Chondrocyte (in vitro differentiated cells): ENCODE data around the gene ZNF853. TPM values are rescaled to one million over a fixed set of nuclear protein-coding genes. Genes with fewer than 3 reads are reported as not detected.

Experiments
- DNase-seq: peaks from one replicate; pipeline ENCODE4 v3.0.0; 2021; ENCODE audit warnings: mixed read lengths, low spot score
- H3K27ac Mint-ChIP-seq: one replicate; pipeline ENCODE4 v1.8.0; 2021; ENCODE audit warnings: mild to moderate bottlenecking, moderate library complexity, mixed read lengths; ENCODE audit not compliant: unreplicated experiment
- H3K27me3 Mint-ChIP-seq: 2 replicates; pipeline ENCODE4 v1.8.0; 2021; ENCODE audit warnings: low read depth, mixed read lengths
- H3K36me3 Mint-ChIP-seq: 2 replicates; pipeline ENCODE4 v1.8.0; 2021; ENCODE audit warnings: low read depth, mixed read lengths
- H3K4me1 Mint-ChIP-seq: 2 replicates; pipeline ENCODE4 v1.8.0; 2021; ENCODE audit warnings: low read depth, mild to moderate bottlenecking, mixed read lengths
- H3K4me3 Mint-ChIP-seq: one replicate; pipeline ENCODE4 v1.8.0; 2021; ENCODE audit warnings: mild to moderate bottlenecking, moderate library complexity, mixed read lengths; ENCODE audit not compliant: unreplicated experiment
- H3K9me3 Mint-ChIP-seq: 2 replicates; pipeline ENCODE4 v1.8.0; 2021; ENCODE audit warnings: low read depth, mixed read lengths
- CTCF ChIP-seq: fragments of 200-600 bp; sonication (generic); IDR thresholded peaks from 2 replicates; pipeline ENCODE4 v1.5.0; 2021; ENCODE audit warnings: antibody characterized with exemption, mild to moderate bottlenecking, moderate library complexity
- total RNA-seq: library from RNA; stranded (reverse); gene quantifications from 3 replicates; pipeline ENCODE4 v1.2.1, GENCODE V29; 2021

The ZNF853 gene
- total RNA-seq, 1 donor from 2014 or later = 16.2 TPM

- no peaks in the 10 kb centered on the region for H3K4me1 Mint-ChIP-seq
- no peak for DNase-seq
- no peak overlapping the region for H3K4me3 Mint-ChIP-seq
- no peak for TF ChIP-seq CTCF
- no peak overlapping the region for H3K27ac Mint-ChIP-seq
- peaks cover 3% of the 10 kb centered on the region for H3K36me3 Mint-ChIP-seq
- H3K27me3 Mint-ChIP-seq = no peaks in the 10 kb centered on the region
- H3K9me3 Mint-ChIP-seq = no peaks in the 10 kb centered on the region
These were observed 7.3 kb upstream of the ZNF853 start for GRCh38 chr7:6608081-6608480.

DNA sequence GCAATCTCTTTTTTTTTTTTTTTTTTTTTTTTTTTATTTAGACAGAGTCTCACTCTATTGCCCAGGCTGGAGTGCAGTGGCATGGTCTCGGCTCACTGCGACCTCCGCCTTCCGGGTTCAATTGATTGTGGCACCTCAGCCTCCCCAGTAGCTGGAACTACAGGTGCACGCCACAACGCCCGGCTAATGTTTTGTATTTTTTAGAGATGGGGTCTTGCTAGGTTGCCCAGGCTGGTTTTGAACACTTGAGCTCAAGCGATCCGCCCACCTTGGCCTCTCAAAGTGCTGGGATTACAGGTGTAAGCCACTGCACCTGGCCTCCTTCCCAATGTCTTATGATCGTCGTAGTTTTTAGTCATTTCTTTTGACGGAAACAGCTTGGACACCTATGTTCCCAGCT, 6.6 kb upstream of the ZNF853 start:
- DNase-seq = no peak
- H3K27ac Mint-ChIP-seq = no peak overlapping the region
- no peak for TF ChIP-seq CTCF

GRCh38 chr7:6612819-6613218, 2.6 kb upstream of the ZNF853 start:
- H3K4me3 Mint-ChIP-seq = no peak overlapping the region
- H3K27me3 Mint-ChIP-seq = no peaks in the 10 kb centered on the region
- DNase-seq = no peak
- peaks cover 9% of the 10 kb centered on the region for H3K4me1 Mint-ChIP-seq
- peaks cover 3% of the 10 kb centered on the region for H3K36me3 Mint-ChIP-seq
- no peak overlapping the region for H3K27ac Mint-ChIP-seq
- no peak for TF ChIP-seq CTCF
- H3K9me3 Mint-ChIP-seq = no peaks in the 10 kb centered on the region

More for the DNA sequence above, 6.6 kb upstream of the ZNF853 start:
- Mint-ChIP-seq H3K4me3 (no peak overlapping the region), H3K9me3 (no peaks in the 10 kb centered on the region), H3K4me1 (no peaks in the 10 kb centered on the region), H3K27me3 (no peaks in the 10 kb centered on the region), H3K36me3 (peaks cover 3% of the 10 kb centered on the region)

DNA sequence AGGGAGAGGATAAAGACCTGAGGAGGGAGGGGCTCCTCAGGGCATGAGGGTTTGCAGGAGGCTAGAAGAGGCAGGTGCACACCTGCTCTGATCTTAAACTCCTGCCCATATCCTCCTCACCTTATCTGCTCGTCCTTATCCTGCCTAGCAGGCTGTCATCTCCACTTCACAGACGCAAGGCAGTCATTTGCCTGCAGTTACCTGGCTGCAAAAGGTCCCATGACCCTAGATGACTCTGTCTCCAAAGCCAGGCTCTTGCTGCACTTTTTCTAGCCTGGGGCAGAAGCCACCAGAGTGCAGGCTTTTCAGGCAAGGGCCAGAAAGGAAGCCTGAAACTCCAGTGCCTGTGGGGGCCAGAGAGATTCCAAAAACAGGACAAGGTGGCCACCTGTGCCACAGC, 1.7 kb upstream of the ZNF853 start:
- Mint-ChIP-seq H3K27me3 (no peaks in the 10 kb centered on the region), H3K4me1 (peaks cover 9% of the 10 kb centered on the region), H3K4me3 (no peak overlapping the region), H3K9me3 (no peaks in the 10 kb centered on the region), H3K36me3 (peaks cover 3% of the 10 kb centered on the region), H3K27ac (no peak overlapping the region)
- DNase-seq = no peak
- TF ChIP-seq CTCF = no peak

DNA sequence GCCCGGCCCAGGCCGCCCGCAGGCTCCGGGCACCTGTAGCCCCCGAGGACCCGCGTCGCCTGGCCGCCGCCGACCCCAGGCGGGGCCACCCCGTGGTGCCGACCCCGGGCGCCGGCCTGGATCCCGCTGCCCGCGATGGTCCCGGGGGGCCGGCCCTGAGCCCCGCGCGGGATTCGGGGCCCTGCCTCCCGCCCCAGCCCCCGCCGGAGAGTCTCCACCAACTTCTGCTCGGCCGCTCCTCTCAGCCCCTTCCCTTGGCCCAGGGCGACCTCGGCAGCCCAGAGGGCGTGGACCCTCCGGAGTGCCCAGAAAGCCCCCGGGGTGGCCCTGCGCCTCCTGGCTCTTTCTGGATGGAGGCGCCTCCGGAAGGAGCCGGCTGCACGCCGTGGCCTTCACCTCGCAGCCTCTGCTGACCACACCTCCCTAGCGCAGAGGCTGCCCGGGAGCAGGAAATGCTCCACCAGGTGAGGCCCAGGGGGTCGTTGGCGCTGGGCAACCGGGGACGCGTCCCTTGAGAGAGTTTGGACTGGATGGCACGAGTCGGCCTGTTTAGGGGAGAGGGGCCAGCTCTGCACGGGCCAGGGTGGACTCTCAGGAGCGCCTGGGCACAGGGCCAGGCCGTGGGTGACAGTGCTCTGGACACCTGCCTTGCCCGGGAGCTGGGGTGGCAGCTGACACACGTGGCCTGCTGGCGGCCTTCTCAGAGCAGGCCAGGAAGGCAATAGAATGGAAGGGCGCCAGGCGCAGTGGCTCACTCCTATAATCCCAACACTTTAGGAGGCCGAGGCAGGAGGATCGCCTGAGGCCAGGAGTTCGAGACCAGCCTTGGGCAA, 529 bp downstream of the ZNF853 start:
- H3K4me1 Mint-ChIP-seq = peaks cover 9% of the 10 kb centered on the region
- H3K9me3 Mint-ChIP-seq = no peaks in the 10 kb centered on the region
- H3K27ac Mint-ChIP-seq = no peak overlapping the region
- peaks cover 3% of the 10 kb centered on the region for H3K36me3 Mint-ChIP-seq
- no peak for DNase-seq
- peak overlapping the region; percentile 65 for H3K4me3 Mint-ChIP-seq
- no peak for TF ChIP-seq CTCF
- H3K27me3 Mint-ChIP-seq = no peaks in the 10 kb centered on the region
